ENCODE results near the gene WBP2. TPM values are rescaled to one million over a fixed set of nuclear protein-coding genes. Genes with fewer than 3 reads are reported as not detected.

Gene WBP2
- total and polyA plus RNA-seq, 2 of the 13 experiments (the other 11 are each of a cell fraction or from before 2014, with no cell fraction given) = 29.2 to 29.5 TPM

GRCh38 chr17:75825748-75826370 is 29.3 kb downstream of the WBP2 start (continued):
- no peak for TF ChIP-seq BCLAF1 (IDR thresholded peaks at IDR 0.05)
- no peak for TF ChIP-seq SCMH1 (CRISPR knock-in tag; IDR thresholded peaks at IDR 0.05; ENCODE audit: borderline replicate concordance)
- TF ChIP-seq XRCC5 (optimal IDR thresholded peaks at IDR 0.05; ENCODE audit: low read length) = no peak
- TF ChIP-seq FOXK1 (CRISPR knock-in tag; IDR thresholded peaks at IDR 0.05; ENCODE audit: borderline replicate concordance, low read depth) = no peak
- TF ChIP-seq TFDP1 (CRISPR knock-in tag; IDR thresholded peaks at IDR 0.05; ENCODE audit: borderline replicate concordance) = no peak
- no peak for TF ChIP-seq TARDBP (CRISPR knock-in tag; IDR thresholded peaks at IDR 0.05)
- TF ChIP-seq BCL3 (CRISPR knock-in tag; IDR thresholded peaks at IDR 0.05) = no peak
- peak in 1 of 2 experiments; percentile 27; a peak in 2 of 4 replicates for TF ChIP-seq POLR2A (IDR thresholded peaks at IDR 0.05; ENCODE audit: insufficient read depth in 1 of 2, low read depth in 2 of 2, low read length in 2 of 2)
- TF ChIP-seq ARID5B (CRISPR knock-in tag; IDR thresholded peaks at IDR 0.05) = no peak
- TF ChIP-seq RXRA (CRISPR knock-in tag; IDR thresholded peaks at IDR 0.05) = no peak
- TF ChIP-seq TMF1 (CRISPR knock-in tag; IDR thresholded peaks at IDR 0.05; ENCODE audit: low read depth) = no peak
- TF ChIP-seq MNT (IDR thresholded peaks at IDR 0.05) = no peak
- no peak for TF ChIP-seq ZNF383 (CRISPR knock-in tag; IDR thresholded peaks at IDR 0.05; ENCODE audit: borderline replicate concordance)
- TF ChIP-seq SOX5 (CRISPR knock-in tag; IDR thresholded peaks at IDR 0.05; ENCODE audit: borderline replicate concordance) = no peak
- no peak for TF ChIP-seq CEBPZ (IDR thresholded peaks at IDR 0.05; ENCODE audit: low read length)

Measured in HepG2 (cell line).